BE2C (cell line): ENCODE results near the gene SH3RF2.

ENCODE experiments used
- DNase-seq: peaks from one replicate; pipeline ENCODE4 v3.0.0-alpha.2; 2020
- H3K27me3 ChIP-seq: fragments of 250-450 bp; sonication (Bioruptor Pico); 2 replicates; pipeline ENCODE4 v1.5.1; 2020; ENCODE audit warnings: mild to moderate bottlenecking
- H3K36me3 ChIP-seq: fragments of 250-450 bp; sonication (Bioruptor Pico); 2 replicates; pipeline ENCODE4 v1.5.1; 2020; ENCODE audit warnings: mild to moderate bottlenecking
- H3K4me1 ChIP-seq: fragments of 250-450 bp; sonication (Bioruptor Pico); 2 replicates; pipeline ENCODE4 v1.5.1; 2020
- H3K4me3 ChIP-seq: 2 replicates; pipeline ENCODE4 v1.5.1; 2011; ENCODE audit warnings: low read depth, low read length
- H3K9me3 ChIP-seq: fragments of 250-450 bp; sonication (Bioruptor Pico); 2 replicates; pipeline ENCODE4 v1.5.1; 2020
- TF ChIP-seq, protein P1 (sequence below): IDR thresholded peaks from 2 replicates; pipeline ENCODE4 v1.5.1; 2012; ENCODE audit warnings: mild to moderate bottlenecking, low read depth, low read length

SH3RF2 gene

DNA sequence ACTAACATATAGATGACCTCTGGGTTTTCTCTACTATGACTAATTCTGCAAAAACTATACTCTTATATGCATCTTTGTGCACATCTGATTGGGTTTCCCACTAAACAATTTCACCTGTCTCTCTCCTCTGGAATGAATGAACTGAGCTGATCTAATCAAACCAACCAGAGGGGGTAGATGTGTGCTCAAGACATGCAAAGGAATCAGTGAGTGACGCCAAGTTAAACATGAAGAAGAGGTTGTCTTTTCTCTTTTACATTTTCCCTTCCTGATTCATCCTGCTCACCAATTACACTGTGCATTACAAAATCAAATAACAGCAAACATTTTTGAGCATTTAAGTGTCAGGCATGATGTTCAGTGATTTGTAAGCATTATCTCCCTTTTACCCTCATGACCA, 34.0 kb upstream of the SH3RF2 start:
- DNase-seq, result no peak
- Histone ChIP-seq H3K4me3 (no peak overlapping the region), H3K9me3 (no peaks in the 10 kb centered on the region), H3K27me3 (no peaks in the 10 kb centered on the region), H3K4me1 (no peaks in the 10 kb centered on the region), H3K36me3 (no peaks in the 10 kb centered on the region)
- TF ChIP-seq, protein P1, sequence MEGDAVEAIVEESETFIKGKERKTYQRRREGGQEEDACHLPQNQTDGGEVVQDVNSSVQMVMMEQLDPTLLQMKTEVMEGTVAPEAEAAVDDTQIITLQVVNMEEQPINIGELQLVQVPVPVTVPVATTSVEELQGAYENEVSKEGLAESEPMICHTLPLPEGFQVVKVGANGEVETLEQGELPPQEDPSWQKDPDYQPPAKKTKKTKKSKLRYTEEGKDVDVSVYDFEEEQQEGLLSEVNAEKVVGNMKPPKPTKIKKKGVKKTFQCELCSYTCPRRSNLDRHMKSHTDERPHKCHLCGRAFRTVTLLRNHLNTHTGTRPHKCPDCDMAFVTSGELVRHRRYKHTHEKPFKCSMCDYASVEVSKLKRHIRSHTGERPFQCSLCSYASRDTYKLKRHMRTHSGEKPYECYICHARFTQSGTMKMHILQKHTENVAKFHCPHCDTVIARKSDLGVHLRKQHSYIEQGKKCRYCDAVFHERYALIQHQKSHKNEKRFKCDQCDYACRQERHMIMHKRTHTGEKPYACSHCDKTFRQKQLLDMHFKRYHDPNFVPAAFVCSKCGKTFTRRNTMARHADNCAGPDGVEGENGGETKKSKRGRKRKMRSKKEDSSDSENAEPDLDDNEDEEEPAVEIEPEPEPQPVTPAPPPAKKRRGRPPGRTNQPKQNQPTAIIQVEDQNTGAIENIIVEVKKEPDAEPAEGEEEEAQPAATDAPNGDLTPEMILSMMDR, result no peak

DNA sequence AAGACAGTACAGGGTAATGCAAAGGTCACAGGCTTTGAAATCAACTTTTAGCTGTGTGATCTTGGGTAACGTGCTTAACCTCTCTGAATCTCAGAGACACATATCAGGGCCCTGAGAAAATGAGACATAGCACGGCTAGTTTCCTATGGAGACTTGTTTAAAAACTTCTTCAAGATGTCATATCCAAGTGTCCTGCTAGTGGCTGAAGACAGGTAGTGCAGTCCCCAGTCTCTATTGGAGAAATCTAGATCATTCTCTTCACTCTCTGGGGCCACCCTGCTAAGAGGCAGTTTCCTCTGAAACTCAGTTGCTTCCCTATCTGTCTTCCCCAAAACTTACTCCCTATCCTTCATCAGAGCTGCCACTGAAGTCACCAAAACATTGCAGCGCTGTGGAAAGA, 33.3 kb upstream of the SH3RF2 start:
- no peak for DNase-seq
- TF ChIP-seq, protein P1, result peak; percentile 17; the same call in 1 of the 2 replicates
- no peaks in the 10 kb centered on the region for H3K9me3 ChIP-seq
- H3K4me3 ChIP-seq, result no peak overlapping the region
- H3K36me3 ChIP-seq, result no peaks in the 10 kb centered on the region
- H3K27me3 ChIP-seq, result no peaks in the 10 kb centered on the region
- no peaks in the 10 kb centered on the region for H3K4me1 ChIP-seq

DNA sequence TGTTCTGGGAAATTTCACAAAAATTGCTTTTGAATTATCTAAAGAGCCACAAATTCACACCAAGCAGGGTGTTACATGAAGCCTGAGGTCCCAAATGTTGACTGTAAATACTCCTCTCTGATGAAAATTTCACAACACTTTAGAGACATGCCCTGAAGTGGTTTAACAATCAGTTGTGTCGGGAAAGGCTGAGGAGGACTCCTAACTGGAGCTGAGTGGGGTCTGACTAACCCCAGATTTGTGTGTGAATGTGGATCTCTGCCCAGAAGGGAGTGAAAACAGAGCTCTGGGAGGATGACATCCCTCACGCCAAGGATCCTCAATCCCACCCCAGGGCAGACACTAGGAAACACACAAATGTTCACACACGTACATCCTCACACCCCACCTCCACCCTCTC, 32.5 kb upstream of the SH3RF2 start:
- Histone ChIP-seq H3K4me3 (no peak overlapping the region), H3K36me3 (no peaks in the 10 kb centered on the region), H3K9me3 (no peaks in the 10 kb centered on the region), H3K4me1 (no peaks in the 10 kb centered on the region), H3K27me3 (no peaks in the 10 kb centered on the region)
- TF ChIP-seq, protein P1, result no peak
- no peak for DNase-seq

DNA sequence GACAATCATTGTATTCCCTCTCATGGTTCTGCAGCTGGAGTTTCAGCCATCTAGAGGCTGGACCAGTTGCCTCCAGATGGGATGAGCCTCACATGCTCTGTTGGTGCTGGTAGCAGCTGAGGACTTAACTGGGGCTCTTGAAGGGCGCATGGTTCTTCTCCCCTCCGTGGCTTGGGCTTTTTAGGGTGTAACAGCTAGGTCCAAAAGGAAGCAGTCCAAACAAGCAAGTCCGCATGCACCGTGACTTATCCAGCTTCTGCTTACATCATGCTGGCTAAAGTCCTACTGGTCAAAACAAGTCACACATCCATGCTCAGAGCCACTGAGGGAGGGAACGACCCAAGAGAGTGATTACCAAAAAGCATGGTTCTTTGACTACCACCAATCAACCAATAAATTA, 31.6 kb upstream of the SH3RF2 start:
- TF ChIP-seq, protein P1, result no peak
- no peak for DNase-seq
- H3K9me3 ChIP-seq, result no peaks in the 10 kb centered on the region

DNA sequence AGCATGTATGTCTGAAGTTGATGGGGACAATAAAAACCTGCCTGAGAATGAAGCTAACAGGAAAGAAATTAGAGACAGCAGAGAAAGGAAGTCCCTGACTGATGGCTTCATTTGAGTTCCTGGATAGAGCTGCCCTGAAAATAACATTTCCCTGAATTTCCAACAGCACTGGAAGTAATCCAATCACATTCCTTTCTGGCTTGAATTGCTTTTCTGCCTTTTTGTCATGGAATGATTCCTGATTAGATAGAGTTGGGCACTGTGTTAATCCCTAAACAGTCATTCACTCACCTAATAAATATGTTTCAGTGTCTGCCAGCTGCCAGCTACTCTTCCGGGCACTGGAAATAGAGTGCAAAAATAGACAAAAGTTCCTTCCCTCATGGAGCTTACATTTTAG, 30.0 kb upstream of the SH3RF2 start:
- no peak overlapping the region for H3K4me3 ChIP-seq
- H3K9me3 ChIP-seq, result no peaks in the 10 kb centered on the region
- no peaks in the 10 kb centered on the region for H3K36me3 ChIP-seq
- H3K4me1 ChIP-seq, result no peaks in the 10 kb centered on the region
- no peaks in the 10 kb centered on the region for H3K27me3 ChIP-seq
- TF ChIP-seq, protein P1, result no peak
- no peak for DNase-seq

More for the DNA sequence above, 31.6 kb upstream of the SH3RF2 start:
- H3K4me3 ChIP-seq, result no peak overlapping the region
- no peaks in the 10 kb centered on the region for H3K4me1 ChIP-seq
- no peaks in the 10 kb centered on the region for H3K27me3 ChIP-seq
- no peaks in the 10 kb centered on the region for H3K36me3 ChIP-seq

DNA sequence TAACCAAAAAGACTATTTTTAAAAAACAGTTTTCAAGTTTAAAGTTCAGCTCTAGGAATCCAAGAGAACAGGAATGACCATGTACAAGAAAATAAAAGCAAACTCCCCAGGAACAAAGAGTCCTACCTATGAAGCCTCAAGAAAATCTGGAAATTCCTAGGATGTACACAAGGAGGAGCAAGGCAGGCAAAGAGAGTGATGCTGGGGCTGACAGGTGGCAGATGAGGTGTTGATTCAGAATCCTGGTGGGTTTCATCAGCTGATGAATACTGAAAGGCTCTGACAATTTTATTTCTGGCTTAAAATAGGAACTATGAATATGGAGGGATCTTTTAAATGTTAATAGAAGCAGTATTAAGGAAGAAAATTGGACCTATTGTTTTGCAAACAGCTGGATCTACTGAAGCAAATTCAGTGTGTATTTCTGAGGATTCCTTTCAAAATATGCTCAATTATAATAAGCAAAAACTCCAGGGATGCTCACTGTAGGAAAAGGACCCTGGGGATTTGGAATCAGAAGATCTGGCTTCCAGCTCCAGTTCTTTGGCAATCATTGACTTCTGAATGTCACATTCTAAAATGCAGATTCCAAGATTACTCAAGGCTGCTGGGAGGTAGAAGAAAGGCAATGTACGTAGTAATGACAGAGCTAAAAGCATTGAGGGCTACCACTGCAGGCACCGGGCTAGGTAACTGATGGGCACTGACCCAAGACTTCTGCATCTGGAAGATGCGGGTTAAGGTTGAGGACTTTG, 28.0 kb upstream of the SH3RF2 start:
- Histone ChIP-seq H3K4me1 (no peaks in the 10 kb centered on the region), H3K36me3 (no peaks in the 10 kb centered on the region), H3K9me3 (no peaks in the 10 kb centered on the region), H3K4me3 (no peak overlapping the region), H3K27me3 (no peaks in the 10 kb centered on the region)
- TF ChIP-seq, protein P1, result no peak
- DNase-seq, result no peak
